Stimulated activated effector memory CD8-positive, alpha-beta T cell treated with anti-CD3 and anti-CD28 coated beads, Interleukin-12 subunit alpha, Interleukin-12 subunit beta, amount 100 ng/mL, for 72 hours (primary cell): ENCODE results near the gene MOV10L1.

ENCODE experiments used
- ATAC-seq: fragments of 150-1000 bp; cut with Tn5 transposase; 2 replicates; pipeline ENCODE4 v1.10.0; 2021
- DNase-seq, 2 donors: peaks; one replicate each; pipeline ENCODE4 v3.0.0; 2021 to 2022; ENCODE audit warnings: low spot score in 2 of 2
- H3K27ac Mint-ChIP-seq: one replicate; pipeline ENCODE4 v1.8.0; 2022; ENCODE audit warnings: mild to moderate bottlenecking, mixed read lengths
- H3K36me3 Mint-ChIP-seq: one replicate; pipeline ENCODE4 v1.8.0; 2022; ENCODE audit warnings: mild to moderate bottlenecking, mixed read lengths
- H3K4me1 Mint-ChIP-seq: one replicate; pipeline ENCODE4 v1.8.0; 2022; ENCODE audit warnings: mixed read lengths
- H3K4me3 Mint-ChIP-seq: one replicate; pipeline ENCODE4 v1.8.0; 2022; ENCODE audit warnings: mild to moderate bottlenecking, mixed read lengths
- H3K9me3 Mint-ChIP-seq: one replicate; pipeline ENCODE4 v1.8.0; 2022; ENCODE audit warnings: mixed read lengths

MOV10L1 gene

GRCh38 chr22:50205781-50206569, 116.2 kb downstream of the MOV10L1 start:
- DNase-seq, result no peak
- H3K9me3 Mint-ChIP-seq, result no peaks in the 10 kb centered on the region
- no peak for ATAC-seq
- H3K27ac Mint-ChIP-seq, result no peak overlapping the region
- H3K36me3 Mint-ChIP-seq, result peaks cover 65% of the 10 kb centered on the region
- peaks cover 36% of the 10 kb centered on the region for H3K4me1 Mint-ChIP-seq
- no peak overlapping the region for H3K4me3 Mint-ChIP-seq

GRCh38 chr22:50206599-50206998, 116.8 kb downstream of the MOV10L1 start:
- Mint-ChIP-seq H3K9me3 (no peaks in the 10 kb centered on the region), H3K4me1 (peaks cover 36% of the 10 kb centered on the region), H3K36me3 (peaks cover 70% of the 10 kb centered on the region), H3K4me3 (no peak overlapping the region), H3K27ac (no peak overlapping the region)
- ATAC-seq (no peak), DNase-seq (no peak)

- no peak overlapping the region for H3K4me3 Mint-ChIP-seq
- peak overlapping the region; percentile 26 for H3K27ac Mint-ChIP-seq
- DNase-seq, result no peak
- ATAC-seq, result no peak
- peaks cover 31% of the 10 kb centered on the region for H3K4me1 Mint-ChIP-seq
- H3K9me3 Mint-ChIP-seq, result no peaks in the 10 kb centered on the region
- peaks cover 73% of the 10 kb centered on the region for H3K36me3 Mint-ChIP-seq
These were observed 117.8 kb downstream of the MOV10L1 start for GRCh38 chr22:50207383-50208140.

GRCh38 chr22:50208430-50208938, 118.7 kb downstream of the MOV10L1 start:
- Mint-ChIP-seq H3K4me3 (no peak overlapping the region), H3K27ac (no peak overlapping the region), H3K9me3 (no peaks in the 10 kb centered on the region), H3K36me3 (peaks cover 73% of the 10 kb centered on the region), H3K4me1 (peaks cover 34% of the 10 kb centered on the region)
- DNase-seq, result no peak
- ATAC-seq, result no peak

- DNase-seq (no peak), ATAC-seq (peak; percentile 24)
- Mint-ChIP-seq H3K9me3 (no peaks in the 10 kb centered on the region), H3K27ac (peak overlapping the region; percentile 23), H3K4me3 (no peak overlapping the region), H3K36me3 (peaks cover 73% of the 10 kb centered on the region), H3K4me1 (peaks cover 26% of the 10 kb centered on the region)
These were observed 119.4 kb downstream of the MOV10L1 start for GRCh38 chr22:50208939-50209892.

- H3K36me3 Mint-ChIP-seq, result peaks cover 76% of the 10 kb centered on the region
- ATAC-seq (peak; percentile 72), DNase-seq (peak; percentile 60 to 84)
- peak overlapping the region; percentile 23 for H3K27ac Mint-ChIP-seq
- H3K4me1 Mint-ChIP-seq, result peaks cover 26% of the 10 kb centered on the region
- H3K9me3 Mint-ChIP-seq, result no peaks in the 10 kb centered on the region
- no peak overlapping the region for H3K4me3 Mint-ChIP-seq
These were observed 120.1 kb downstream of the MOV10L1 start for GRCh38 chr22:50209893-50210292.

GRCh38 chr22:50210378-50211139, 120.8 kb downstream of the MOV10L1 start:
- ATAC-seq, result no peak
- Mint-ChIP-seq H3K4me3 (no peak overlapping the region), H3K36me3 (peaks cover 77% of the 10 kb centered on the region)

GRCh38 chr22:50211147-50211546, 121.3 kb downstream of the MOV10L1 start:
- ATAC-seq (no peak), DNase-seq (no peak)
- peaks cover 81% of the 10 kb centered on the region for H3K36me3 Mint-ChIP-seq
- peaks cover 24% of the 10 kb centered on the region for H3K4me1 Mint-ChIP-seq
- H3K4me3 Mint-ChIP-seq, result no peak overlapping the region
- no peaks in the 10 kb centered on the region for H3K9me3 Mint-ChIP-seq
- no peak overlapping the region for H3K27ac Mint-ChIP-seq

More at GRCh38 chr22:50210378-50211139, 120.8 kb downstream of the MOV10L1 start:
- Mint-ChIP-seq H3K9me3 (no peaks in the 10 kb centered on the region), H3K4me1 (peaks cover 24% of the 10 kb centered on the region), H3K27ac (peak overlapping the region; percentile 23)
- no peak for DNase-seq
